IMR-90 (cell line): ENCODE measurements around the gene PANX1. TPM values are rescaled to one million over a fixed set of nuclear protein-coding genes. Genes with fewer than 3 reads are reported as not detected.

ENCODE experiments used
- ATAC-seq: fragments of 200-7000 bp; cut with Tn5 transposase; 2 replicates; pipeline ENCODE4 v1.9.1; 2020; ENCODE audit warnings: low read depth, mild to moderate bottlenecking, moderate library complexity
- BruUV-seq: library from RNA; stranded (reverse); fragments of 400-500 nt; replicated peaks from 2 replicates; lab custom pipeline; 2021; lab: Mats Ljungman, UMichigan
- CTCF ChIA-PET: fragments of 300-600 bp; formaldehyde crosslinking; extraction: SDS; loops from one replicate; lab custom pipeline; 2021; ENCODE audit warnings: antibody characterized with exemption; lab: Yijun Ruan, JAX
- POLR2A ChIA-PET: fragments of 300-600 bp; sonication (Branson Sonifier 250); formaldehyde crosslinking; loops from one replicate; lab custom pipeline; 2022; ENCODE audit warnings: antibody characterized with exemption; ENCODE audit not compliant: unreplicated experiment; lab: Charles Lee
- DNase-seq: peaks from one replicate; pipeline ENCODE4 v3.0.0; 2013
- H2AFZ ChIP-seq: replicated peaks from 2 replicates; pipeline ENCODE3; 2013; ENCODE audit warnings: low read length, mild to moderate bottlenecking; ENCODE audit not compliant: poor library complexity
- H2AK5ac ChIP-seq: 2 replicates; pipeline ENCODE4 v1.6.1; 2013; ENCODE audit warnings: low read depth, low read length, inconsistent platforms
- H2AK9ac ChIP-seq: replicated peaks from 2 replicates; pipeline ENCODE3; 2013; ENCODE audit warnings: mild to moderate bottlenecking, low read depth, low read length, moderate library complexity; ENCODE audit not compliant: poor library complexity
- H2BK120ac ChIP-seq: 2 replicates; pipeline ENCODE4 v1.6.1; 2013; ENCODE audit warnings: low read depth, low read length, inconsistent platforms
- H2BK15ac ChIP-seq: 3 replicates; pipeline ENCODE4 v1.6.1; 2013; ENCODE audit warnings: low read depth, low read length, inconsistent platforms
- H2BK20ac ChIP-seq: 2 replicates; pipeline ENCODE4 v1.6.1; 2013; ENCODE audit warnings: low read depth, mild to moderate bottlenecking, inconsistent platforms, low read length, moderate library complexity
- H2BK5ac ChIP-seq: 2 replicates; pipeline ENCODE4 v1.6.1; 2013; ENCODE audit warnings: mild to moderate bottlenecking, low read depth, low read length, inconsistent platforms; ENCODE audit not compliant: poor library complexity, severe bottlenecking
- H3K14ac ChIP-seq: replicated peaks from 2 replicates; pipeline ENCODE4 v1.6.1; 2013; ENCODE audit warnings: low read depth, low read length, inconsistent platforms
- H3K18ac ChIP-seq: 2 replicates; pipeline ENCODE4 v1.6.1; 2013; ENCODE audit warnings: low read depth, low read length, control low read depth
- H3K23ac ChIP-seq: 2 replicates; pipeline ENCODE4 v1.6.1; 2013; ENCODE audit warnings: low read depth, low read length, inconsistent platforms
- H3K27ac ChIP-seq: 2 replicates; pipeline ENCODE4 v1.5.1; 2013; ENCODE audit warnings: mild to moderate bottlenecking, control low read depth, low read length; ENCODE audit not compliant: insufficient read depth
- H3K27me3 ChIP-seq: 2 replicates; pipeline ENCODE4 v1.6.1; 2013; ENCODE audit warnings: low read length; ENCODE audit not compliant: control insufficient read depth, insufficient read depth
- H3K36me3 ChIP-seq: 2 replicates; pipeline ENCODE4 v1.6.1; 2013; ENCODE audit warnings: low read length, mixed read lengths; ENCODE audit not compliant: control insufficient read depth, insufficient read depth
- H3K4ac ChIP-seq: 2 replicates; pipeline ENCODE4 v1.6.1; 2013; ENCODE audit warnings: low read depth, low read length, inconsistent platforms
- H3K4me1 ChIP-seq: 2 replicates; pipeline ENCODE4 v1.6.1; 2013; ENCODE audit warnings: low read length, mixed read lengths; ENCODE audit not compliant: control insufficient read depth, insufficient read depth
- H3K4me2 ChIP-seq: 2 replicates; pipeline ENCODE4 v1.6.1; 2013; ENCODE audit warnings: low read depth, mild to moderate bottlenecking, control low read depth, low read length, moderate library complexity
- H3K4me3 ChIP-seq: 2 replicates; pipeline ENCODE4 v1.5.1; 2013; ENCODE audit warnings: low read depth, mild to moderate bottlenecking, control low read depth, low read length, moderate library complexity; ENCODE audit not compliant: insufficient read depth
- H3K56ac ChIP-seq: 2 replicates; pipeline ENCODE4 v1.6.1; 2013; ENCODE audit warnings: low read length, inconsistent platforms; ENCODE audit not compliant: insufficient read depth; ENCODE audit errors: extremely low read depth
- H3K79me1 ChIP-seq, 2 experiments: 2 replicates each; pipeline ENCODE4 v1.6.1; 2013; ENCODE audit warnings: low read length in 2 of 2, inconsistent platforms in 1 of 2, low read depth in 1 of 2
- H3K9ac ChIP-seq: 2 replicates; pipeline ENCODE4 v1.6.1; 2013; ENCODE audit warnings: low read depth, low read length, control low read depth
- H3K9me1 ChIP-seq: 2 replicates; pipeline ENCODE4 v1.6.1; 2013; ENCODE audit warnings: low read length, inconsistent platforms; ENCODE audit not compliant: insufficient read depth
- H3K9me3 ChIP-seq: 2 replicates; pipeline ENCODE4 v1.6.1; 2013; ENCODE audit warnings: low read length; ENCODE audit not compliant: control insufficient read depth, insufficient read depth
- H4K20me1 ChIP-seq: 2 replicates; pipeline ENCODE4 v1.6.1; 2013; ENCODE audit warnings: low read length, inconsistent platforms; ENCODE audit not compliant: insufficient read depth
- H4K5ac ChIP-seq: 2 replicates; pipeline ENCODE4 v1.6.1; 2013; ENCODE audit warnings: mild to moderate bottlenecking, low read depth, low read length, control low read depth
- H4K8ac ChIP-seq, 2 experiments: 2 replicates each; pipeline ENCODE4 v1.6.1; 2013; ENCODE audit warnings: low read depth in 2 of 2, low read length in 2 of 2, control low read depth in 1 of 2, inconsistent platforms in 1 of 2
- H4K91ac ChIP-seq: 2 replicates; pipeline ENCODE4 v1.6.1; 2013; ENCODE audit warnings: low read depth, low read length, inconsistent platforms; ENCODE audit not compliant: insufficient read depth
- BHLHE40 ChIP-seq: fragments of 150-350 bp; IDR thresholded peaks from 2 replicates; pipeline ENCODE4 v1.6.1; 2016; ENCODE audit warnings: mild to moderate bottlenecking, low read depth, low read length
- CEBPB ChIP-seq: IDR thresholded peaks from 2 replicates; pipeline ENCODE4 v1.6.1; 2012; ENCODE audit warnings: low read depth, low read length, improper control_type of control experiment
- CHD1 ChIP-seq: IDR thresholded peaks from 2 replicates; pipeline ENCODE4 v1.6.1; 2012; ENCODE audit warnings: low read depth, low read length, improper control_type of control experiment
- CTCF ChIP-seq: conservative IDR thresholded peaks from 2 replicates; pipeline ENCODE4 v1.5.1; 2012; ENCODE audit warnings: mild to moderate bottlenecking, low read depth, low read length, improper control_type of control experiment
- FOS ChIP-seq: fragments of 150-350 bp; IDR thresholded peaks from 2 replicates; pipeline ENCODE4 v1.6.1; 2016; ENCODE audit warnings: low read depth, low read length
- MAFK ChIP-seq: IDR thresholded peaks from 2 replicates; pipeline ENCODE4 v1.6.1; 2012; ENCODE audit warnings: low read depth, low read length, improper control_type of control experiment
- MAZ ChIP-seq: IDR thresholded peaks from 2 replicates; pipeline ENCODE4 v1.6.1; 2012; ENCODE audit warnings: low read depth, mild to moderate bottlenecking, low read length, improper control_type of control experiment, moderate library complexity, borderline replicate concordance
- MXI1 ChIP-seq: IDR thresholded peaks from 2 replicates; pipeline ENCODE4 v1.6.1; 2012; ENCODE audit warnings: low read depth, mild to moderate bottlenecking, low read length, moderate library complexity, borderline replicate concordance
- NFE2L2 ChIP-seq: fragments of 150-350 bp; IDR thresholded peaks from 2 replicates; pipeline ENCODE4 v1.6.1; 2016; ENCODE audit warnings: low read depth, mild to moderate bottlenecking, low read length
- POLR2A ChIP-seq: IDR thresholded peaks from 2 replicates; pipeline ENCODE4 v1.6.1; 2012; ENCODE audit warnings: mild to moderate bottlenecking, low read depth, low read length
- RAD21 ChIP-seq: IDR thresholded peaks from 2 replicates; pipeline ENCODE4 v1.6.1; 2012; ENCODE audit warnings: low read length, improper control_type of control experiment
- RCOR1 ChIP-seq: IDR thresholded peaks from 2 replicates; pipeline ENCODE4 v1.6.1; 2012; ENCODE audit warnings: mild to moderate bottlenecking, low read length, improper control_type of control experiment; ENCODE audit not compliant: insufficient replicate concordance
- RFX5 ChIP-seq: IDR thresholded peaks from 2 replicates; pipeline ENCODE4 v1.8.0; 2012; ENCODE audit warnings: low read depth, mild to moderate bottlenecking, low read length, moderate library complexity
- SMC3 ChIP-seq: fragments of 150-350 bp; IDR thresholded peaks from 2 replicates; pipeline ENCODE4 v1.6.1; 2016; ENCODE audit warnings: low read depth, mild to moderate bottlenecking, antibody characterized with exemption, low read length, moderate library complexity
- USF2 ChIP-seq: fragments of 150-350 bp; IDR thresholded peaks from 2 replicates; pipeline ENCODE4 v1.6.1; 2017; ENCODE audit warnings: mild to moderate bottlenecking, antibody characterized with exemption, low read length, low read depth
- WGBS, 2 experiments: methylation state at CpG; one replicate each; pipeline versions ENCODE4 v1.1.5 to v1.1.7; 2013; ENCODE audit warnings: missing lambda C conversion rate in 2 of 2; ENCODE audit not compliant: insufficient read length in 1 of 2; ENCODE audit errors: extremely low coverage in 2 of 2; 5-methylcytosine and 5-hydroxymethylcytosine counted together
- dilution Hi-C: fragments of 300-500 bp; cut with HindIII; formaldehyde crosslinking; loops from one replicate; pipeline ENCODE4 v1.14.3; 2018; ENCODE audit warnings: low sequenced_read_pairs; ENCODE audit not compliant: unreplicated experiment
- in situ Hi-C: fragments of 300-500 bp; cut with MboI; formaldehyde crosslinking; loops from 3 replicates; pipeline ENCODE4 v1.14.3; 2019; ENCODE audit warnings: low sequenced_read_pairs, inconsistent platforms, mixed read lengths
- intact Hi-C: fragments of 100-400 bp; cut with micrococcal nuclease; formaldehyde crosslinking; loops from 2 replicates; pipeline ENCODE4 v1.10.0; 2022
- polyA plus RNA-seq, 3 experiments: library from polyadenylated mRNA; depleted of rRNA; stranded (reverse); fragments of >200 nt; gene quantifications; 2 replicates each; pipeline ENCODE4 v1.2.3, GENCODE V29; 2012; ENCODE audit warnings: low replicate concordance in 1 of 3
- total RNA-seq: library from RNA; depleted of rRNA; stranded (reverse); fragments of >200 nt; gene quantifications from 2 replicates; pipeline ENCODE4 v1.2.3, GENCODE V29; 2012
- TF ChIP-seq, protein P1 (sequence below): fragments of 150-350 bp; IDR thresholded peaks from 2 replicates; pipeline ENCODE4 v1.6.1; 2016; ENCODE audit warnings: low read depth, mild to moderate bottlenecking, low read length, moderate library complexity, borderline replicate concordance

The PANX1 gene
- total and polyA plus RNA-seq, 2 of the 4 experiments (the other 2 are of a cell fraction) = 29.8 to 70.8 TPM

DNA sequence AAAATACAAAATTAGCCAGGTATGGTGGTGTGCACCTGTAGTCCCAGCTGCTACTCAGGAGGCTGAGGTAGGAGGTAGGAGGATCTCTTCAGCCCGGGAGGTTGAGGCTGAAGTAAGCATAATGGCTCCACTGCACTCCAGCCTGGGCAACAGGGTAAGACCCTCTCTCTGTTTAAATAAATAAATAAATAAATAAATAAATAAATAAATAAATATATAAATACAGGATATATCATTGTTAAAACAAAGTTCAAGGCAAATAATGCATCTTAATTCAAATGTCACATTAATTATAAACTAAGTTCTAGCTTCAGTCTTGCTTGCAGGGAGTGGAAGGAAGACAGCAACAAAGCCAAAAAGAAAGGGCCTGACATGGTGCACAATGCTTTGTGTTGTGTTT, 44.5 kb upstream of the PANX1 start:
- TF ChIP-seq POLR2A (no peak), BHLHE40 (no peak), USF2 (no peak), MAZ (no peak), RAD21 (no peak), CHD1 (no peak), SMC3 (no peak), FOS (no peak), RCOR1 (no peak), MAFK (no peak), MXI1 (no peak), CTCF (no peak), NFE2L2 (no peak), CEBPB (no peak), RFX5 (no peak)
- TF ChIP-seq, protein P1, sequence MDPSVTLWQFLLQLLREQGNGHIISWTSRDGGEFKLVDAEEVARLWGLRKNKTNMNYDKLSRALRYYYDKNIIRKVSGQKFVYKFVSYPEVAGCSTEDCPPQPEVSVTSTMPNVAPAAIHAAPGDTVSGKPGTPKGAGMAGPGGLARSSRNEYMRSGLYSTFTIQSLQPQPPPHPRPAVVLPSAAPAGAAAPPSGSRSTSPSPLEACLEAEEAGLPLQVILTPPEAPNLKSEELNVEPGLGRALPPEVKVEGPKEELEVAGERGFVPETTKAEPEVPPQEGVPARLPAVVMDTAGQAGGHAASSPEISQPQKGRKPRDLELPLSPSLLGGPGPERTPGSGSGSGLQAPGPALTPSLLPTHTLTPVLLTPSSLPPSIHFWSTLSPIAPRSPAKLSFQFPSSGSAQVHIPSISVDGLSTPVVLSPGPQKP = no peak
- Histone ChIP-seq H2BK20ac (no peak overlapping the region), H3K9me3 (no peaks in the 10 kb centered on the region), H3K27ac (no peak overlapping the region), H3K4me2 (no peak overlapping the region), H3K4ac (no peak overlapping the region), H2BK15ac (no peak overlapping the region), H2AFZ (no peak overlapping the region), H3K36me3 (no peaks in the 10 kb centered on the region), H3K9me1 (no peaks in the 10 kb centered on the region; the same call in 1 of the 2 replicates), H3K14ac (no peak overlapping the region), H3K4me3 (no peak overlapping the region), H2AK5ac (no peak overlapping the region), H3K79me1 (no peaks in the 10 kb centered on the region), H4K20me1 (no peaks in the 10 kb centered on the region), H4K5ac (no peak overlapping the region), H2BK120ac (no peak overlapping the region), H2AK9ac (no peak overlapping the region), H3K9ac (no peak overlapping the region), H3K4me1 (no peaks in the 10 kb centered on the region), H3K23ac (no peak overlapping the region), H3K27me3 (peaks cover 3% of the 10 kb centered on the region), H4K8ac (no peak overlapping the region), H4K91ac (no peak overlapping the region), H3K56ac (no peak overlapping the region), H2BK5ac (no peak overlapping the region), H3K18ac (no peak overlapping the region)
- no TSS peak for BruUV-seq
- no CpG with 5 or more reads among the region's 1 CpG for WGBS, 2 experiments
- ChIA-PET POLR2A (no interaction called here), CTCF (no interaction called here)
- intact Hi-C loops (no loop called here), dilution Hi-C loops (no loop called here), in situ Hi-C loops (no loop called here)
- no peak for ATAC-seq
- no peak for DNase-seq
